ENCODE measurements around the gene CWH43. TPM values are rescaled to one million over a fixed set of nuclear protein-coding genes. Genes with fewer than 3 reads are reported as not detected.
"Not testable (repeated sequence)": the region's sequence is repeated elsewhere in the genome, so short reads cannot be mapped to it uniquely, and the experiment has no call there.

Gene CWH43
- total RNA-seq, 1 donor from 2014 or later, result not detected

DNA sequence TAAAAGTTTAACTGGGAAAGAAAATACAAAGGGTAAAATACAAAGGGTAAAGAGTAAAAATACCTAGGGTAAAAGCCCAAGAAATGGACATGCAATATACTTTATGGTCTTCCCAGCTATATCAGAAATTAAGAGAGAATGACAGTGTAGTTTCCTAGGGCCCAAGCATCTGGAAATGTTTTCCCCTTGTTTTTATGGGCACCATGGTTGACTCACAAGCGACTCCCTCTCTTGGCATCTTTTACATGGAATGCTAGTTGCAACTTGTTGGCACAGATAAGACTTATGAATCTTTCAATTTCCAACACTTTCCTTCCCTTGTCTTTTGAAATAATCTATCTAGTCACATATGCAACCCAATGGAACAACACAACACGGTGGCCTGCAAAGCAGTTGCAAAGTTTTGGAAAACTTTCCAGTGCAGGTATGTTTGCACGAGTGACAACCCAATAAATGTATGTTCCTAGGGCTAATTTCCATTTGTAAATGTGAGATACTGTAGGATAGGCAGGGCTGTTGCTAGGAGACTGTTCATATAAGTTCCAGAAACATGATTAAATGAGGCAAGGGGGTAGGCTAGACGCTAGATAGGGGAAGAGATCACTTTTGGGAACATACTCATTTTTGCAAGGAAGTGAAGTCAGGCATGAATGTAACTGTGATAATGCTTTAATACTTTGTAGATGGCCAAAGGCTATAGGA is 36.4 kb upstream of the CWH43 start:
- DNase-seq (no peak), ATAC-seq (ENCODE audit: low read depth) (no peak)
- no peaks in the 10 kb centered on the region for H3K4me1 Mint-ChIP-seq
- no peak overlapping the region for H3K27ac Mint-ChIP-seq
- TF ChIP-seq, protein P1, sequence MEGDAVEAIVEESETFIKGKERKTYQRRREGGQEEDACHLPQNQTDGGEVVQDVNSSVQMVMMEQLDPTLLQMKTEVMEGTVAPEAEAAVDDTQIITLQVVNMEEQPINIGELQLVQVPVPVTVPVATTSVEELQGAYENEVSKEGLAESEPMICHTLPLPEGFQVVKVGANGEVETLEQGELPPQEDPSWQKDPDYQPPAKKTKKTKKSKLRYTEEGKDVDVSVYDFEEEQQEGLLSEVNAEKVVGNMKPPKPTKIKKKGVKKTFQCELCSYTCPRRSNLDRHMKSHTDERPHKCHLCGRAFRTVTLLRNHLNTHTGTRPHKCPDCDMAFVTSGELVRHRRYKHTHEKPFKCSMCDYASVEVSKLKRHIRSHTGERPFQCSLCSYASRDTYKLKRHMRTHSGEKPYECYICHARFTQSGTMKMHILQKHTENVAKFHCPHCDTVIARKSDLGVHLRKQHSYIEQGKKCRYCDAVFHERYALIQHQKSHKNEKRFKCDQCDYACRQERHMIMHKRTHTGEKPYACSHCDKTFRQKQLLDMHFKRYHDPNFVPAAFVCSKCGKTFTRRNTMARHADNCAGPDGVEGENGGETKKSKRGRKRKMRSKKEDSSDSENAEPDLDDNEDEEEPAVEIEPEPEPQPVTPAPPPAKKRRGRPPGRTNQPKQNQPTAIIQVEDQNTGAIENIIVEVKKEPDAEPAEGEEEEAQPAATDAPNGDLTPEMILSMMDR (IDR thresholded peaks at IDR 0.05), result no peak
- intact Hi-C loops (cut with micrococcal nuclease), result no loop called here
- H3K9me3 Mint-ChIP-seq, result peaks cover 2% of the 10 kb centered on the region
- CTCF ChIA-PET, result no interaction called here
- POLR2A ChIA-PET, result no interaction called here
- no peak overlapping the region for H3K4me3 Mint-ChIP-seq
- H3K36me3 Mint-ChIP-seq (ENCODE audit: low read depth), result no peaks in the 10 kb centered on the region
- H3K27me3 Mint-ChIP-seq, result peaks cover 9% of the 10 kb centered on the region

DNA sequence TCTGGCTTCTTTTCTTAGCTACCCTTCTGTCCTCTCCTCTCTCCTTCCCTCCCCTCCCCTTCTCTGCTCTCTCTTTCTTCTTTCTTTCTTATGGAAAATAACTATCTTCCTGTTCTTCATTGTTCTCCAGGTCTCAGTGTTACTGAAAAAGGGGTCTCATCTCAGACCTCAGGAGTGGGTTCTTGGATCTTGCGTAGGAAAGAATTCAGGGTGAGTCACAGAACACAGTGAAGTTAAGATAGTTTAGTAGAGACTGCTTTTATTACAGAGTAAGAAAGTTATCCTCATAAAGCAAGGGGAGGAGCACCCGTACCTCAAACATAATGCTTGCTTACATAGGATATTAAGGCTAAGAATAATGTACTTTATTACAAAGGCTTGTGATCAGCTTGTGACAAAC is 31.8 kb upstream of the CWH43 start:
- peaks cover 2% of the 10 kb centered on the region for H3K9me3 Mint-ChIP-seq
- intact Hi-C loops (cut with micrococcal nuclease), result no loop called here

DNA sequence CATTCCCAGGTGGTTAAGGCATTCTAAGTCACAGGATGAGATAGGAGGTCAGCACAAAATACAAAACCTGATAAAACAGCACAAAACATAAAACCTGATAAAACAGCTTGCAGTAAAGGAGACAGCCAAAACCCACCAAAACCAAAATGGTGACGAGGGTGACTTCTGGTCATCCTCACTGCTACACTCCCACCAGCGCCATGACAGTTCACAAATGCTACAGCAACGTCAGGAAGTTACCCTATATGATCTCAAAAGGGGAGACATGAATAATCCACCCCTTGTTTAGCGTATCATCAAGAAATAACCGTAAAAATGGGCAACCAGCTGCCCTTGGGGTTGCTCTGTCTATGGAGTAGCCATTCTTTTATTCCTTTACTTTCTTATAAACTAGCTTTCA is 28.7 kb upstream of the CWH43 start:
- H3K4me1 Mint-ChIP-seq; H3K9me3 Mint-ChIP-seq; ATAC-seq (ENCODE audit: low read depth); H3K36me3 Mint-ChIP-seq (ENCODE audit: low read depth); H3K27ac Mint-ChIP-seq; DNase-seq; intact Hi-C loops (cut with micrococcal nuclease); H3K4me3 Mint-ChIP-seq; POLR2A ChIA-PET: not testable (repeated sequence)
- CTCF ChIA-PET, result interaction anchor here (0.9 kb wide), 1 partner anchor 21 kb away, joined by 3 read pairs; no protein-coding TSS in a partner anchor
- peaks cover 12% of the 10 kb centered on the region for H3K27me3 Mint-ChIP-seq

More for the DNA sequence above, 31.8 kb upstream of the CWH43 start:
- ChIA-PET POLR2A (no interaction called here), CTCF (no interaction called here)
- no peak overlapping the region for H3K4me3 Mint-ChIP-seq
- H3K27ac Mint-ChIP-seq, result no peak overlapping the region
- TF ChIP-seq, protein P1 (IDR thresholded peaks at IDR 0.05), result no peak
- H3K4me1 Mint-ChIP-seq, result no peaks in the 10 kb centered on the region
- H3K27me3 Mint-ChIP-seq, result peaks cover 18% of the 10 kb centered on the region
- ATAC-seq (ENCODE audit: low read depth) (no peak), DNase-seq (no peak)
- H3K36me3 Mint-ChIP-seq (ENCODE audit: low read depth), result no peaks in the 10 kb centered on the region

DNA sequence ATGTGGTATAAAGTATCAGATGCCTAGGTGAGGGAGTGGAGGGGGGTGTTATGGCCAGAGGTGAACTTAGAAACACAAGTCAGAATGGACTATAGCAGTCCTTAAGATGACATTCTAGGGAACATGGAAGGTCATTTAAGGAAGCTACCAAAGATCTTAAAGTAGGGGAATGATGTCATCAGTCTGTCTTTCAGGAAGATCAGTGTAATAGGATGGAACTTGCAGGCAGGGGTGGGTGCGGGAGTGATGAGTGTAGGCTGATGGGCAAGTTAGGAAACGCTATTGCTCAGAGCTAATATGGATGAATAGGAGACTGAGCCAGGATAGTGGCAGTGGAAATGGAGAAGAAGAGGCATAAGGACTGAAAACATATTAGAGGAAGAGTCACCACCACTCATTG is 27.5 kb upstream of the CWH43 start:
- no peak overlapping the region for H3K27ac Mint-ChIP-seq
- peaks cover 12% of the 10 kb centered on the region for H3K27me3 Mint-ChIP-seq
- DNase-seq (no peak), ATAC-seq (ENCODE audit: low read depth) (no peak)
- ChIA-PET CTCF (interaction anchor here (5.3 kb wide), 1 partner anchor 381 kb away, joined by 48 read pairs; no protein-coding TSS in a partner anchor), POLR2A (no interaction called here)
- intact Hi-C loops (cut with micrococcal nuclease), result no loop called here
- no peaks in the 10 kb centered on the region for H3K4me1 Mint-ChIP-seq
- TF ChIP-seq, protein P1 (IDR thresholded peaks at IDR 0.05), result no peak
- H3K36me3 Mint-ChIP-seq (ENCODE audit: low read depth), result no peaks in the 10 kb centered on the region
- H3K4me3 Mint-ChIP-seq, result no peak overlapping the region
- no peaks in the 10 kb centered on the region for H3K9me3 Mint-ChIP-seq

DNA sequence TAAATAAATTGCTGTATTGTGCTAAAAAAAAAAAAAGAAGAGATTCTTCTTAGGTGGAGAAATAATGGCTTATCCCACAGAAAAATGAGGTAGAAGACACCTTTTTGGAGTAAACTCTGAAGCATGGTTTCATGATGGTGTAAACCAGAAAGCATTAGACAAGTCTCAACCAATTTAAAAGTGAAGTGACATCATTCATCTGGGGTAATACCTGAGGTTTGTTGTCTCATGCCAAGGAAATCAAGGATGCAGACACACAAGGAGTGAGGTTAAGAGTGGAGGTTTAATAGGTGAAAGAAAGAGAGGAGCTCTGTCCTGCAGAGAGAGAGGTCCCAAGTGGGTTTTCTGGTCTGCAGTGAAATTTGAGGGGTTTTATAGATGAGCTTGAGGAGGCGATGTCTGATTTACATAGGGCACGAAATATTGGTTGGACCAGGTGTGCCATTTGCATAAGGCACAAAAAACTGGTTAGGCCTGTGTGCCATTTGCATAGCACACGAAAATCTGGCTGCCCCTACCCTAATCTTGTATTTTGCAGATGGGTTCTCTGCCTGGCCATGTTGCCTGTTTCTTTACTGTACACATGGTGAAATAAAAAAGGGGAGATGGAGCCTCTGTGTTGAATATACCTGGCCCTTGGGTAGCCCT is 25.0 kb upstream of the CWH43 start:
- no peaks in the 10 kb centered on the region for H3K9me3 Mint-ChIP-seq

More for the DNA sequence above, 25.0 kb upstream of the CWH43 start:
- no peak overlapping the region for H3K27ac Mint-ChIP-seq
- DNase-seq (no peak), ATAC-seq (ENCODE audit: low read depth) (no peak)
- H3K4me1 Mint-ChIP-seq, result no peaks in the 10 kb centered on the region
- H3K4me3 Mint-ChIP-seq, result no peak overlapping the region
- intact Hi-C loops (cut with micrococcal nuclease), result loop anchor here (5.0 to 10.0 kb wide), 3 partner anchors 276 to 836 kb away; no protein-coding TSS in a partner anchor
- H3K36me3 Mint-ChIP-seq (ENCODE audit: low read depth), result no peaks in the 10 kb centered on the region
- TF ChIP-seq, protein P1 (IDR thresholded peaks at IDR 0.05), result no peak
- ChIA-PET POLR2A (no interaction called here), CTCF (interaction anchor here (0.7 to 5.3 kb wide), 3 partner anchors 98 to 423 kb away, joined by 3 to 48 read pairs (median 3); no protein-coding TSS in a partner anchor)
- peaks cover 9% of the 10 kb centered on the region for H3K27me3 Mint-ChIP-seq

Measured in activated B cell treated with CpG ODN at 0.5 μM for 24 hours (primary cell).